Measurements from ENCODE around the gene ARMC7. TPM values are rescaled to one million over a fixed set of nuclear protein-coding genes. Genes with fewer than 3 reads are reported as not detected.

Gene ARMC7
- total and polyA plus RNA-seq, 2 of the 4 experiments (the other 2 are of a cell fraction): 1.8 to 6.9 TPM

DNA sequence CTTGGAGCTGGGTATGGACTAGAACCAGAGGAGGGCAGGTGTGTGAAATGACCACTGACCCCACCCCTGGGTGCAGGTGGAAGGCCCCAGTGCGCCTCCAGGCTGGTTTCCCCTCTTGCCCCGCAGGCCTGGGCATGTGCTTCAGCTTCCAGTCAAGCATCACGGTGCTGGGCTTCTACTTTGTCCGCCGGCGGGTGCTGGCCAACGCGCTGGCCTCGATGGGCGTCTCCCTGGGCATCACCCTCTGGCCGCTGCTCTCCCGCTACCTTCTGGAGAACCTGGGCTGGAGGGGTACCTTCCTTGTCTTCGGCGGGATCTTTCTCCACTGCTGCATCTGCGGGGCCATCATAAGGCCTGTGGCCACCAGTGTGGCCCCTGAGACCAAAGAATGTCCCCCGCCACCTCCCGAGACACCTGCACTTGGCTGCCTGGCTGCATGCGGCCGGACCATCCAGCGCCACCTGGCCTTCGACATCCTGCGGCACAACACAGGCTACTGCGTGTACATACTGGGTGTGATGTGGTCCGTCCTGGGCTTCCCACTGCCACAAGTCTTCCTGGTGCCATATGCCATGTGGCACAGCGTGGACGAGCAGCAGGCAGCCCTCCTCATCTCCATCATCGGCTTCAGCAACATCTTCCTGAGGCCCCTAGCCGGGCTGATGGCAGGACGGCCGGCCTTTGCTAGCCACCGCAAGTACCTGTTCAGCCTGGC, 9.7 kb upstream of the ARMC7 start:
- intact Hi-C loops (cut with micrococcal nuclease): no loop called here
- ChIA-PET CTCF (no interaction called here), POLR2A (ENCODE audit: unreplicated experiment) (no interaction called here)
- no peak overlapping the region for H3K18ac ChIP-seq (ENCODE audit: low read depth, low read length)
- H2BK120ac ChIP-seq (ENCODE audit: low read depth, low read length): no peak overlapping the region
- H3K23ac ChIP-seq (ENCODE audit: low read depth, low read length): no peak overlapping the region
- peaks cover 4% of the 10 kb centered on the region for H3K4me1 ChIP-seq (ENCODE audit: control insufficient read depth, insufficient read depth, low read length)
- 97% methylated on average over 25 of the region's 31 CpGs; no CpG with 5 or more reads in 1 of the 2 experiments for WGBS, 2 experiments (ENCODE audit: extremely low coverage in 2 of 2, insufficient read length in 1 of 2)
- H4K20me1 ChIP-seq (ENCODE audit: insufficient read depth, low read length): no peaks in the 10 kb centered on the region; the same call in 1 of the 2 replicates
- H3K9ac ChIP-seq (ENCODE audit: low read depth, low read length): no peak overlapping the region
- in situ Hi-C loops (cut with MboI; ENCODE audit: low sequenced_read_pairs): no loop called here
- DNase-seq: no peak
- H2AFZ ChIP-seq (replicated peaks; ENCODE audit: low read length, poor library complexity): no peak overlapping the region
- no peak overlapping the region for H2BK20ac ChIP-seq (ENCODE audit: low read depth, low read length)
- H4K91ac ChIP-seq (ENCODE audit: insufficient read depth, low read depth, low read length): no peak overlapping the region
- H3K36me3 ChIP-seq (ENCODE audit: control insufficient read depth, insufficient read depth, low read length): peaks cover 9% of the 10 kb centered on the region
- dilution Hi-C loops (cut with HindIII; ENCODE audit: low sequenced_read_pairs, unreplicated experiment): no loop called here
- ATAC-seq (ENCODE audit: low read depth): no peak
- no peak overlapping the region for H3K4me3 ChIP-seq (ENCODE audit: insufficient read depth, low read depth, low read length)
- no peaks in the 10 kb centered on the region for H3K9me3 ChIP-seq (ENCODE audit: control insufficient read depth, insufficient read depth, low read length)
- H3K79me1 ChIP-seq (ENCODE audit: low read depth in 1 of 2, low read length in 2 of 2): peaks cover 0 to 2% of the 10 kb centered on the region in 2 experiments; a peak in 1 of 4 replicates
- H2AK5ac ChIP-seq (ENCODE audit: low read depth, low read length): no peak overlapping the region
- no peak overlapping the region for H2BK5ac ChIP-seq (ENCODE audit: low read depth, low read length, poor library complexity, severe bottlenecking)
- H3K4me2 ChIP-seq (ENCODE audit: low read depth, low read length): no peak overlapping the region
- H3K4ac ChIP-seq (ENCODE audit: low read depth, low read length): no peak overlapping the region; the same call in 1 of the 2 replicates
- no peak overlapping the region for H3K27ac ChIP-seq (ENCODE audit: insufficient read depth, low read length)
- no peak overlapping the region for H3K14ac ChIP-seq (replicated peaks; ENCODE audit: low read depth, low read length)
- no peak overlapping the region for H4K5ac ChIP-seq (ENCODE audit: low read depth, low read length)
- H3K27me3 ChIP-seq (ENCODE audit: control insufficient read depth, insufficient read depth, low read length): no peaks in the 10 kb centered on the region
- no peaks in the 10 kb centered on the region for H3K9me1 ChIP-seq (ENCODE audit: insufficient read depth, low read length)
- no TSS peak for BruUV-seq (replicated peaks)
- peak overlapping the region; percentile 42 for H2AK9ac ChIP-seq (replicated peaks; ENCODE audit: low read depth, low read length, poor library complexity)
- no peak for TF ChIP-seq RFX5 (IDR thresholded peaks at IDR 0.05; ENCODE audit: low read depth, low read length)
- no peak for TF ChIP-seq RCOR1 (IDR thresholded peaks at IDR 0.05; ENCODE audit: insufficient replicate concordance, low read length)
- TF ChIP-seq MAZ (IDR thresholded peaks at IDR 0.05; ENCODE audit: borderline replicate concordance, low read depth, low read length): no peak
- no peak for TF ChIP-seq MXI1 (IDR thresholded peaks at IDR 0.05; ENCODE audit: borderline replicate concordance, low read depth, low read length)
- no peak for TF ChIP-seq CEBPB (IDR thresholded peaks at IDR 0.05; ENCODE audit: low read depth, low read length)
- TF ChIP-seq, protein P1, sequence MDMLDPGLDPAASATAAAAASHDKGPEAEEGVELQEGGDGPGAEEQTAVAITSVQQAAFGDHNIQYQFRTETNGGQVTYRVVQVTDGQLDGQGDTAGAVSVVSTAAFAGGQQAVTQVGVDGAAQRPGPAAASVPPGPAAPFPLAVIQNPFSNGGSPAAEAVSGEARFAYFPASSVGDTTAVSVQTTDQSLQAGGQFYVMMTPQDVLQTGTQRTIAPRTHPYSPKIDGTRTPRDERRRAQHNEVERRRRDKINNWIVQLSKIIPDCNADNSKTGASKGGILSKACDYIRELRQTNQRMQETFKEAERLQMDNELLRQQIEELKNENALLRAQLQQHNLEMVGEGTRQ (IDR thresholded peaks at IDR 0.05; ENCODE audit: low read depth, low read length): no peak
- no peak for TF ChIP-seq POLR2A (IDR thresholded peaks at IDR 0.05; ENCODE audit: low read depth, low read length)
- no peak for TF ChIP-seq MAFK (IDR thresholded peaks at IDR 0.05; ENCODE audit: low read depth, low read length)
- no peak for TF ChIP-seq CHD1 (IDR thresholded peaks at IDR 0.05; ENCODE audit: low read depth, low read length)
- TF ChIP-seq SMC3 (IDR thresholded peaks at IDR 0.05; ENCODE audit: low read depth, low read length): no peak
- no peak for TF ChIP-seq RAD21 (IDR thresholded peaks at IDR 0.05; ENCODE audit: low read length)
- TF ChIP-seq BHLHE40 (IDR thresholded peaks at IDR 0.05; ENCODE audit: low read depth, low read length): no peak
- TF ChIP-seq, protein P2, sequence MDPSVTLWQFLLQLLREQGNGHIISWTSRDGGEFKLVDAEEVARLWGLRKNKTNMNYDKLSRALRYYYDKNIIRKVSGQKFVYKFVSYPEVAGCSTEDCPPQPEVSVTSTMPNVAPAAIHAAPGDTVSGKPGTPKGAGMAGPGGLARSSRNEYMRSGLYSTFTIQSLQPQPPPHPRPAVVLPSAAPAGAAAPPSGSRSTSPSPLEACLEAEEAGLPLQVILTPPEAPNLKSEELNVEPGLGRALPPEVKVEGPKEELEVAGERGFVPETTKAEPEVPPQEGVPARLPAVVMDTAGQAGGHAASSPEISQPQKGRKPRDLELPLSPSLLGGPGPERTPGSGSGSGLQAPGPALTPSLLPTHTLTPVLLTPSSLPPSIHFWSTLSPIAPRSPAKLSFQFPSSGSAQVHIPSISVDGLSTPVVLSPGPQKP (IDR thresholded peaks at IDR 0.05; ENCODE audit: borderline replicate concordance, low read depth, low read length): no peak
- TF ChIP-seq, protein P3, sequence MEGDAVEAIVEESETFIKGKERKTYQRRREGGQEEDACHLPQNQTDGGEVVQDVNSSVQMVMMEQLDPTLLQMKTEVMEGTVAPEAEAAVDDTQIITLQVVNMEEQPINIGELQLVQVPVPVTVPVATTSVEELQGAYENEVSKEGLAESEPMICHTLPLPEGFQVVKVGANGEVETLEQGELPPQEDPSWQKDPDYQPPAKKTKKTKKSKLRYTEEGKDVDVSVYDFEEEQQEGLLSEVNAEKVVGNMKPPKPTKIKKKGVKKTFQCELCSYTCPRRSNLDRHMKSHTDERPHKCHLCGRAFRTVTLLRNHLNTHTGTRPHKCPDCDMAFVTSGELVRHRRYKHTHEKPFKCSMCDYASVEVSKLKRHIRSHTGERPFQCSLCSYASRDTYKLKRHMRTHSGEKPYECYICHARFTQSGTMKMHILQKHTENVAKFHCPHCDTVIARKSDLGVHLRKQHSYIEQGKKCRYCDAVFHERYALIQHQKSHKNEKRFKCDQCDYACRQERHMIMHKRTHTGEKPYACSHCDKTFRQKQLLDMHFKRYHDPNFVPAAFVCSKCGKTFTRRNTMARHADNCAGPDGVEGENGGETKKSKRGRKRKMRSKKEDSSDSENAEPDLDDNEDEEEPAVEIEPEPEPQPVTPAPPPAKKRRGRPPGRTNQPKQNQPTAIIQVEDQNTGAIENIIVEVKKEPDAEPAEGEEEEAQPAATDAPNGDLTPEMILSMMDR (conservative IDR thresholded peaks at IDR 0.05; ENCODE audit: low read depth, low read length): no peak
- TF ChIP-seq FOS (IDR thresholded peaks at IDR 0.05; ENCODE audit: low read depth, low read length): no peak
- H2BK15ac ChIP-seq (ENCODE audit: low read depth, low read length): no peak overlapping the region
- no peak overlapping the region for H3K56ac ChIP-seq (ENCODE audit: extremely low read depth, insufficient read depth, low read length)
- H4K8ac ChIP-seq (ENCODE audit: low read depth in 2 of 2, low read length in 2 of 2): no peak overlapping the region
